Raji (cell line): ENCODE measurements around the gene KLF9.

Experiments used
- POLR2A ChIP-seq: IDR thresholded peaks from 2 replicates; pipeline ENCODE4 v1.6.1; 2011; ENCODE audit warnings: low read depth, low read length, control low read depth; ENCODE audit not compliant: insufficient read depth

The KLF9 gene

GRCh38 chr9:70413799-70414775, at the start of gene KLF9:
Gene KLF9 (minus strand): TSS chr9:70414657. CDS start chr9:70413363, 1,294 bp downstream.
- no peak for TF ChIP-seq POLR2A

GRCh38 chr9:70463877-70464276, 49.4 kb upstream of the KLF9 start:
- no peak for TF ChIP-seq POLR2A

GRCh38 chr9:70462300-70462699, 47.8 kb upstream of the KLF9 start:
- TF ChIP-seq POLR2A, result no peak

- TF ChIP-seq POLR2A, result no peak
Observed at GRCh38 chr9:70457235-70457634, 42.8 kb upstream of the KLF9 start.

- TF ChIP-seq POLR2A, result no peak
Observed at GRCh38 chr9:70455993-70456704, 41.7 kb upstream of the KLF9 start.

GRCh38 chr9:70452365-70452764, 37.9 kb upstream of the KLF9 start:
- TF ChIP-seq POLR2A, result no peak

GRCh38 chr9:70451765-70452164, 37.3 kb upstream of the KLF9 start:
- no peak for TF ChIP-seq POLR2A

- TF ChIP-seq POLR2A, result no peak
Observed at GRCh38 chr9:70450738-70451137, 36.3 kb upstream of the KLF9 start.

GRCh38 chr9:70449461-70449860, 35.0 kb upstream of the KLF9 start:
- no peak for TF ChIP-seq POLR2A

- no peak for TF ChIP-seq POLR2A
Observed at GRCh38 chr9:70448919-70449318, 34.5 kb upstream of the KLF9 start.

- no peak for TF ChIP-seq POLR2A
Observed at GRCh38 chr9:70444904-70445303, 30.4 kb upstream of the KLF9 start.

- no peak for TF ChIP-seq POLR2A
Observed at GRCh38 chr9:70442328-70442848, 27.9 kb upstream of the KLF9 start.

- no peak for TF ChIP-seq POLR2A
Observed at GRCh38 chr9:70441622-70442021, 27.2 kb upstream of the KLF9 start.

GRCh38 chr9:70439991-70440706, 25.7 kb upstream of the KLF9 start:
- no peak for TF ChIP-seq POLR2A

GRCh38 chr9:70438341-70438928, 24.0 kb upstream of the KLF9 start:
- no peak for TF ChIP-seq POLR2A
